Sigmoid colon (tissue), 7 donors: ENCODE results near the gene GID4. TPM values are rescaled to one million over a fixed set of nuclear protein-coding genes. Genes with fewer than 3 reads are reported as not detected.

Experiments
- DNase-seq: peaks from one replicate; pipeline ENCODE4 v3.0.0-alpha.2; 2019
- H3K27ac ChIP-seq, 4 donors: fragments of 200-600 bp; sonication (generic); one replicate each; pipeline ENCODE4 v1.5.1; 2016 to 2019; ENCODE audit warnings: mild to moderate bottlenecking in 1 of 4
- H3K27me3 ChIP-seq, 3 donors: fragments of 200-600 bp; sonication (generic); one replicate each; pipeline ENCODE4 v1.5.1; 2019; ENCODE audit warnings: mild to moderate bottlenecking in 1 of 3
- H3K36me3 ChIP-seq, 4 donors: fragments of 200-600 bp; sonication (generic); one replicate each; pipeline ENCODE4 v1.5.1; 2016 to 2019
- H3K4me1 ChIP-seq, 4 donors: fragments of 200-600 bp; sonication (generic); one replicate each; pipeline ENCODE4 v1.5.1; 2017 to 2019
- H3K4me3 ChIP-seq, 4 donors: fragments of 200-600 bp; sonication (generic); one replicate each; pipeline ENCODE4 v1.5.1; 2017 to 2019; ENCODE audit warnings: mild to moderate bottlenecking in 2 of 4, moderate library complexity in 1 of 4
- H3K9me3 ChIP-seq, 4 donors: fragments of 200-600 bp in 3 of 4; sonication (generic) in 3 of 4; one replicate each; pipeline versions ENCODE4 v1.5.1 to v1.6.1; 2013 to 2019
- CTCF ChIP-seq, 4 experiments: fragments of 450-650 bp in 3 of 4; fragments of 200-600 bp in 1 of 4; IDR thresholded peaks; one replicate each; pipeline ENCODE4 v1.5.1; 2016 to 2019; ENCODE audit warnings: antibody characterized with exemption in 4 of 4, mild to moderate bottlenecking in 3 of 4, moderate library complexity in 2 of 4
- EP300 ChIP-seq, 4 donors: sonication (generic); formaldehyde crosslinking; IDR thresholded peaks; one replicate each; pipeline ENCODE4 v1.6.1; 2017; ENCODE audit warnings: antibody characterized with exemption in 4 of 4
- POLR2A ChIP-seq, 2 donors: fragments of 450-650 bp; IDR thresholded peaks; one replicate each; pipeline ENCODE4 v1.6.1; 2016; ENCODE audit warnings: antibody characterized with exemption in 2 of 2, mild to moderate bottlenecking in 2 of 2, moderate library complexity in 2 of 2
- POLR2AphosphoS5 ChIP-seq, 4 donors: sonication (generic); formaldehyde crosslinking; IDR thresholded peaks; one replicate each; pipeline ENCODE4 v1.6.1; 2017; ENCODE audit warnings: antibody characterized with exemption in 4 of 4
- WGBS, 2 donors: extraction: QIAGEN DNeasy Blood & Tissue Kit; methylation state at CpG; one replicate each; pipeline ENCODE4 v1.1.7; 2013; 5-methylcytosine and 5-hydroxymethylcytosine counted together
- intact Hi-C: fragments of 100-400 bp; cut with DNase I; formaldehyde crosslinking; loops from one replicate; pipeline ENCODE4 v1.15.1; 2023
- polyA plus RNA-seq, 3 donors: library from polyadenylated mRNA; stranded (reverse); fragments of 200-250 nt; gene quantifications; one replicate each; pipeline ENCODE4 v1.2.3, GENCODE V29; 2013
- total RNA-seq, 4 donors: library from RNA; depleted of rRNA; stranded (reverse); fragments of >200 nt; gene quantifications; one replicate each; pipeline ENCODE4 v1.1.0, GENCODE V29; 2016
- donor health status: healthy with polysubstance abuse.
- donor health status: Bipolar disorder and iron deficiency.
- donor health status: healthy.

The GID4 gene
- total and polyA plus RNA-seq, 7 donors = 2.8 to 25.2 (median 20.0) TPM

GRCh38 chr17:18006495-18007239, 32.5 kb upstream of the GID4 start:
- intact Hi-C loops = no loop called here
- H3K27me3 ChIP-seq = no peaks in the 10 kb centered on the region
- H3K4me1 ChIP-seq = no peaks in the 10 kb centered on the region
- no peak for TF ChIP-seq EP300 (IDR thresholded peaks at IDR 0.05)
- TF ChIP-seq CTCF (IDR thresholded peaks at IDR 0.05) = no peak
- TF ChIP-seq POLR2A (IDR thresholded peaks at IDR 0.05) = no peak
- TF ChIP-seq POLR2AphosphoS5 (IDR thresholded peaks at IDR 0.05) = no peak
- no peak overlapping the region for H3K4me3 ChIP-seq
- WGBS, 2 donors = 57 to 78% methylated on average over 31 of the region's 31 CpGs
- H3K27ac ChIP-seq = no peak overlapping the region
- no peak for DNase-seq
- H3K9me3 ChIP-seq = no peaks in the 10 kb centered on the region
- peaks cover 0 to 9% (median 3%) of the 10 kb centered on the region in 4 donors for H3K36me3 ChIP-seq

GRCh38 chr17:18008496-18009268, 30.5 kb upstream of the GID4 start:
- no peak for DNase-seq
- H3K36me3 ChIP-seq = peaks cover 0 to 14% (median 3%) of the 10 kb centered on the region in 4 donors
- no peak for TF ChIP-seq EP300 (IDR thresholded peaks at IDR 0.05)
- no peak for TF ChIP-seq CTCF (IDR thresholded peaks at IDR 0.05)
- TF ChIP-seq POLR2AphosphoS5 (IDR thresholded peaks at IDR 0.05) = no peak
- TF ChIP-seq POLR2A (IDR thresholded peaks at IDR 0.05) = no peak
- H3K27me3 ChIP-seq = no peaks in the 10 kb centered on the region
- intact Hi-C loops = no loop called here
- no peak overlapping the region for H3K27ac ChIP-seq
- 84 to 95% methylated on average over 5 of the region's 5 CpGs for WGBS, 2 donors
- H3K9me3 ChIP-seq = no peaks in the 10 kb centered on the region
- H3K4me3 ChIP-seq = no peak overlapping the region
- no peaks in the 10 kb centered on the region for H3K4me1 ChIP-seq

GRCh38 chr17:18009609-18010420, 29.4 kb upstream of the GID4 start:
- TF ChIP-seq CTCF (IDR thresholded peaks at IDR 0.05) (no peak), EP300 (IDR thresholded peaks at IDR 0.05) (no peak), POLR2AphosphoS5 (IDR thresholded peaks at IDR 0.05) (no peak), POLR2A (IDR thresholded peaks at IDR 0.05) (no peak)
- no peaks in the 10 kb centered on the region for H3K9me3 ChIP-seq
- intact Hi-C loops = no loop called here
- no peak overlapping the region for H3K27ac ChIP-seq
- peaks cover 0 to 14% (median 3%) of the 10 kb centered on the region in 4 donors for H3K36me3 ChIP-seq
- no peak for DNase-seq
- 86 to 97% methylated on average over 8 of the region's 8 CpGs for WGBS, 2 donors
- no peak overlapping the region for H3K4me3 ChIP-seq
- no peaks in the 10 kb centered on the region for H3K4me1 ChIP-seq
- H3K27me3 ChIP-seq = no peaks in the 10 kb centered on the region

- Histone ChIP-seq H3K27ac (no peak overlapping the region), H3K4me1 (no peaks in the 10 kb centered on the region), H3K27me3 (no peaks in the 10 kb centered on the region), H3K4me3 (no peak overlapping the region), H3K9me3 (no peaks in the 10 kb centered on the region), H3K36me3 (peaks cover 0 to 20% (median 3%) of the 10 kb centered on the region in 4 donors)
- 94 to 96% methylated on average over 5 of the region's 5 CpGs for WGBS, 2 donors
- TF ChIP-seq POLR2AphosphoS5 (IDR thresholded peaks at IDR 0.05) = no peak
- no peak for TF ChIP-seq POLR2A (IDR thresholded peaks at IDR 0.05)
- no peak for TF ChIP-seq EP300 (IDR thresholded peaks at IDR 0.05)
- TF ChIP-seq CTCF (IDR thresholded peaks at IDR 0.05) = no peak
- DNase-seq = no peak
- intact Hi-C loops = no loop called here
These were observed 27.9 kb upstream of the GID4 start for GRCh38 chr17:18011286-18011685.
